Right ventricle myocardium inferior (tissue), 1 donor: ENCODE data around the gene THSD4. TPM values are rescaled to one million over a fixed set of nuclear protein-coding genes. Genes with fewer than 3 reads are reported as not detected.

Source experiments
- ATAC-seq: fragments of 200-7000 bp; cut with Tn5 transposase; one replicate; pipeline ENCODE4 v1.9.1; 2020; ENCODE audit warnings: mild to moderate bottlenecking, moderate library complexity
- DNase-seq: peaks from one replicate; pipeline ENCODE4 v3.0.0; 2021; ENCODE audit errors: missing footprints
- intact Hi-C: fragments of 100-400 bp; cut with DNase I; formaldehyde crosslinking; loops from one replicate; pipeline ENCODE4 v1.11.0; 2022
- total RNA-seq: library from RNA; stranded (reverse); fragmentation: NEBNext Ultra II Directional; extraction: Animal tissue kit (Norgen Biotek cat#: 25700); gene quantifications from one replicate; pipeline ENCODE4 v1.2.1, GENCODE V29; 2021
- donor health status: DM: no; HTN: yes; CAD: no; lungs with severe emphysema.

The THSD4 gene
- total RNA-seq, 1 donor from 2014 or later: 73.1 TPM

DNA sequence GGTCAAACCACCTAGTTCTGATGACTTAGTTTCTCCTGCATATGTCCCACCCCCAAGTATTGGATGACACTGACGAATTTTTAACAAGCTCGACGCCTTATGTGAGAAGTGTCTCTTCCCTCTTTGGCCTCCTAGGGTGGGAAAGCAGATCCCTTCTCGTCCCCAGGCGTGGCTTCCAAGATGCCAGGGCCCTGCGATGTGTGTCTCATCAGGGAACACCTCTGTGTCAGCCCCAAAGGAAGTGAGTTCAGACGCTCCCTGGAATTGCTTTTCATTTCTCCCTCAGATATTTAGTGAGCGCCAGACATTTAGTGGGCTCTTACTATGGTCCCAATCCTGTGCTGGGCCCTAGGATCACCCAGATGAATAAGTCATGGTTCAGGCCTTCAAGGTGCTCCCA is 482.4 kb downstream of the THSD4 start:
- DNase-seq (no peak), ATAC-seq (no peak)
- intact Hi-C loops: loop anchor here (5.0 kb wide), 2 partner anchors 50 to 95 kb away; no protein-coding TSS in a partner anchor

DNA sequence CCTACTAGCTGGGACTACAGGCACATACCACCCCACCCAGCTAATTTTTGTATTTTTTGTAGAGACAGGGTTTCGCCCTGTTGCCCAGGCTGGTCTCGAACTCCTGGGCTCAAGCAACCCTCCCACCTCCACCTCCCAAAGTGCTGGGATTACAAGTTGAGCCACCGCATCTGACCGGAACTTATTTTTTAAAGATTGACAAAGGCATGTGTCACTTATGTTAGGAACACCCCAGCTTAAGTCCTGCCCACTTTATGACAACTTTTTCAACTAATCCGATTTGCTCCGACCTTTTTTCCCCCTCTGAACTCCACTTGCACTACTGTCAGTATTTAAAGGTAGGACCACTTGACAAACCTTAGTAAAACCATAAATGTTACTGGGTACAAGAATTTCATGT is 483.5 kb downstream of the THSD4 start:
- intact Hi-C loops: loop anchor here (5.0 kb wide), 2 partner anchors 51 to 96 kb away; no protein-coding TSS in a partner anchor
- DNase-seq (no peak), ATAC-seq (no peak)

DNA sequence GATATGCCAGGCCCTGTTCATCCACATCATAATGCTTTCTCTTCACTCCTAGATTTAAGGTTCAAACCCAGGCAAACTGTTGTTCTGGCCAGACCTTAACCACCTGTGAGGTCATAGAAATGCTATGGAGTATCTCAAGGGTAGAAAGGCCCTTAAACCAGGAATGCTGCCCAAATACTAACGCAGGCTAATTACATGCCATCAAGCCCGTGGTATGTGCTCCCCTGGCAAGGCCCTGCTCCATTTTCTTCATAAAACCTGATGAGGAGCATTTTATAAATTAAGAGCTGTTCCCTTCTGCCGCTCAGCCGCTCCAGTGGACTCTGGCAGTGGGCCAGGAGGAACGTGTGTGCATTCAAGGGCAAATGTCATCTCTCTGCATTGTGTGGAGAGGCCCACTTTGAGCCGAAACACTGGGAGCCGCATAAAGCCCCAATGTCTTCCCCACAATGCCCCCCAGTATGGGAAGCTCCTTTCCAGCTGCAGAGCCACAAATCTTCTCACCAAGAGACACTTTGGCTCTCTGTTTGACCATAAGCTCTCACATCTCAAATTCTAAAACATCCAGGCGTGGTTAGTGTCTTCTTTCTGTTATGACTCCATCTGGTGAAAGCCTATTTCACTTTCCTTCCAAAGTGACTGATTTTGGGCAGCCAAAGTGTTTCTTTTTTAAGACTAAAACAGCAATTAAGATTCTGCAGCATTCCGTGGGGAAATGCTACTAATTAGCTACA is 484.3 kb downstream of the THSD4 start:
- DNase-seq: no peak
- intact Hi-C loops: loop anchor here (5.0 kb wide), 2 partner anchors 52 to 97 kb away; no protein-coding TSS in a partner anchor
- ATAC-seq: no peak

DNA sequence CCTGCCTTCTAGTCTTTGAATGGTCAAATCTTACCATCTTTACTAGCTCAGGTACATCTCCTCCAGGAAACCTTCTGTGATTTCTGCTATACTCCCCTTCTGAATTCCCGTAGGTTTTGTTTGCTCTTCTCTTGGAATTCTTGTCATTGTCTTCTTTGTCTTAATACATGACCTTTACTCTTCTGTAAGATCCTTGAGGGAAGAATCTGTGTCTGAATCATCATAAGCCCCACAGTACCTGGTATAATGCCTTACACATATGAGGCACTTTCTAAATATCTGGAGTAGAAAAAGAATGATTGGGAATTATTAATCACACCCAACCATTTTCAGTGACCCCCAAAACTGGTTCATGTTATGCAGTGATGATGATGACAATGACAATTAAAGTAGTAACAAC is 485.0 kb downstream of the THSD4 start:
- DNase-seq (no peak), ATAC-seq (no peak)
- intact Hi-C loops: no loop called here

- ATAC-seq (no peak), DNase-seq (no peak)
- intact Hi-C loops: no loop called here
These were observed 486.0 kb downstream of the THSD4 start for GRCh38 chr15:71601038-71601834.

- ATAC-seq (no peak), DNase-seq (no peak)
- intact Hi-C loops: no loop called here
These were observed 488.1 kb downstream of the THSD4 start for GRCh38 chr15:71603379-71603778.

DNA sequence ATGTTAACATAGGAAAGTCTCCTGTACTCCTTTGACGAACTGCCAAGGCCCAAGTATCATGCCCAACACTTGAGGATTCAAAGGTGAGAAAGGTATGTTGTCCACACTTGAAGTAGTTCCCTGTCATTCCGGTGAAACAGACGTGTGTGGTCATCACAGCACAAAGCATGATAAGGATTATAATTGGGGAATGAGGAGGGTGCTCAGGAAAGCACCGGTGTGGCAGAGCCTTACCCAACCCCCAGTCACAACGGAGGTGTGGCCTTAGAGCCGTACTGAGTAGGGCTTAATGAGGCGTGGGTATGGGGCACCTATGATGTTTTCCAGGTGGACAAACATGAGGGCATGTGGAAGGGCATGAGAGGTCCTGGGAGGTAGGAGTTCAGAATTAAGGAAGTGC is 492.1 kb downstream of the THSD4 start:
- DNase-seq: no peak
- intact Hi-C loops: no loop called here
- ATAC-seq: no peak

DNA sequence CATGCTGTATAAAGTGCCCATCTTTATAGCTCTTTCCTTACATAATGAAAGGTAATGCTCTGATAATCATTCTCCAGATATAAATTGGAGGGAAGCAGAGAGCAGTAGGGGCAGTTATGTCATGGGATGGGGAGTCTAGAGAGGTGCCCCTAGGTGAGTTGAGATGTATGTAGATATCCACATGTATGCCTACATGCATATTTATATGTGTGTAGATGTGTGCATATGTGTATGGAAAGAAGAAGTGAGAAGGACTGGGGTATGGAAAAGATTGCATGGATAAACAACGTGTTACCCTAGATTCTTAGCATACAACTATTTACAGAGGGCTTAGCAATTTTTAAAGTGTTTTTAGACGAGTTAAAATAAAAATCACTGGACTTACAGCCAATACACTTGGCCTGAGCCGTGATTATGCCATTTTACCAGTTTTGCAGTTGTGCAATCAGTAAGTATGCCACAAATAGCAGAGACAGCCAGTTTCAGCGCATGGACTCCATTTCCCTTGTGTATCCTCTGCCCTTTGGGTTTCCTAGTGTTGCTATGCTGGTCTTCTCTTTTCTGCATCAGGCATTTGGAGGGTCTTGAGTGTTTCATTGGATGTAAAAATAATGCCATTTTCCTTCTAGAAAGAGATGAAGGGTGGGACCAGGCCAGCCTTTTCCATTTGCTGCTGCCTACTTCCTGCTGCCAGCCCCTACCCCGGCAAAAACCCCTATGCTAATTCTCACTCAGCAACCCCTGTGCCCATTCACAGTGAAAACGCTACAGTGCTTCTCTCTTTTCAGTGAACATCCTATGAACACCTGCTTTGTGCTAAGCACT is 495.7 kb downstream of the THSD4 start:
- ATAC-seq (peak; percentile 51), DNase-seq (no peak)
- intact Hi-C loops: no loop called here

- intact Hi-C loops: no loop called here
- DNase-seq (no peak), ATAC-seq (peak; percentile 45)
These were observed 496.5 kb downstream of the THSD4 start for GRCh38 chr15:71611553-71612396.

DNA sequence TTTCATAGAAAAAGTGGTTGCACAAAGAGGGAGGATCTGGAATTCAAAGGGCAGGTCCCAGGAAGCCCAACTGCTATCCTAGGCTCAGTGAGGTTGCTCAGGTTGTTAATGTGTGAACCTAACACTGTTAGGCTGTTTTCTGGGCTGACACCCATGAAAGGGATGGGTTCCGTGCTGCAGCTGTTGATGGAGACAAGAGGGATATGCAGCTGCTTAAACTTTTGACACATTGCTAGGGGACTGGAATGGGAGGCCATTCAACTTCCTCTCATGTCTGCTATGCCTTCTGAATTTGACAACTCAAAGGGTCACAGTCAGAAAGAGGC is 497.1 kb downstream of the THSD4 start:
- peak; percentile 45 for ATAC-seq
- no peak for DNase-seq
- intact Hi-C loops: no loop called here

DNA sequence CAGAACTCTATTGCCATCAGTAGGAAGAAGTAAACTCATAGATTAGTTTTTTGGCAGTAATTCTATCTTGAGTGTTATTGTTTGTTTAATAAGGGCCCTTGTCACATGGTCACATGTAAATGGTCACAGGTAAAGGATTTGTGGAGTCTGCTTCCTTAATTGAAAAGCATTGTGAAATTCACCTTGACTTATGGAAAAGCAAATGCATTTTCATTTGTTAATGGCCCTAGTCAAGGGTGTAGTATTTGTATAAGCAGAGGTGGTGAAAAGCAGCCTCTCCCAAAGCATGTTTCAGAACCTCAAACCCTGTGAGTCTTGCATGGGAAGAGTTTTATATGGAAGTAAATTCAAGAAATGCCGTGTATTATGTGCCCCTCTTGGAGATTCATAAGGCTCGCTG is 497.6 kb downstream of the THSD4 start:
- ATAC-seq (no peak), DNase-seq (no peak)
- intact Hi-C loops: no loop called here

DNA sequence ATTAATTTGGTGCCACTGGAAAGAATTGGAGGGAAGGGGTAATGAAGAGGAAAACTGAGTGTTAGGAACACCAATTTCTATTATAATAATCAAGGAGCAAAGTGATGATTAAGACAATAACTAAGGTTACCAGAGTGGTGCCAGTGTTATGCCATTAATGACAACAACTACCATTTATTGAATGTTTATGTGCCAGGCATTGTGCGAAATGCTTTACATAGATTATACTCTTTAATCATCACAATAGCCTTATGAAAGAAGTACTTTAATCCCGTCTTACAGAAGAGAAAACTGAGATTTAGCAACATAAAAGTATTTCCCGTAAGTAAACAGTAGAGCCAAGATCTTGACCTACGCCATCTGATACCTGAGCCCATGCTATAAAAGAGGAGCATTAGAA is 507.8 kb downstream of the THSD4 start:
- no peak for DNase-seq
- no peak for ATAC-seq
- intact Hi-C loops: no loop called here

DNA sequence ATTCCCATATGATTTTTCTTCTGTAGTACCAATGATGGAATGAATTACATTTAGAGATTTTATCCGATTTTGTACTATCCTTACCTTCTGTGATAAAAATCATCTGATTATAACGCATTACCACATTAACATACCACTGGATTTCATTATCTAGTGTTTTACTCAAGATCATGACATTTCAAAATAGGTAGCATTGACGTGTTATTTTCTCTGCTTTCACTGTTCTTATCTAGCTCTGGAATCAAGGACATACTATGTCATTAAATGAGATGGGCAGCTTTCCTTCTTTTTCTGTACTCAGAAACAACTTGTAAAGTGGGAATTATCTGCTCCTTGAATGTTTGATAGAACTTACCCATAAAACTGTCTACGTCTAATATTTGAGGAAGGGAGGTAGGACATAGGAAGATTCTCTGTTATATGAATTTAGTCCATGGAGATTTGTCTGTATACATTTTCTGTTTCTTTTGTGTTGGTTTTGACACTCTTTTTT is 511.4 kb downstream of the THSD4 start:
- DNase-seq: no peak
- no peak for ATAC-seq
- intact Hi-C loops: no loop called here

GRCh38 chr15:71627188-71627587 is 511.9 kb downstream of the THSD4 start:
- DNase-seq (no peak), ATAC-seq (no peak)
- intact Hi-C loops: no loop called here

GRCh38 chr15:71627604-71628003 is 512.3 kb downstream of the THSD4 start:
- DNase-seq (no peak), ATAC-seq (no peak)
- intact Hi-C loops: no loop called here

GRCh38 chr15:71628988-71629770 is 513.9 kb downstream of the THSD4 start:
- intact Hi-C loops: no loop called here
- no peak for ATAC-seq
- DNase-seq: no peak

GRCh38 chr15:71629781-71630474 is 514.7 kb downstream of the THSD4 start:
- ATAC-seq (no peak), DNase-seq (no peak)
- intact Hi-C loops: loop anchor here (5.0 kb wide), 1 partner anchor 53 kb away; no protein-coding TSS in a partner anchor
